ENCODE measurements around the gene REN. TPM values are rescaled to one million over a fixed set of nuclear protein-coding genes. Genes with fewer than 3 reads are reported as not detected.

Gene REN
- total and polyA plus RNA-seq, 2 experiments from 2014 or later, result not detected

DNA sequence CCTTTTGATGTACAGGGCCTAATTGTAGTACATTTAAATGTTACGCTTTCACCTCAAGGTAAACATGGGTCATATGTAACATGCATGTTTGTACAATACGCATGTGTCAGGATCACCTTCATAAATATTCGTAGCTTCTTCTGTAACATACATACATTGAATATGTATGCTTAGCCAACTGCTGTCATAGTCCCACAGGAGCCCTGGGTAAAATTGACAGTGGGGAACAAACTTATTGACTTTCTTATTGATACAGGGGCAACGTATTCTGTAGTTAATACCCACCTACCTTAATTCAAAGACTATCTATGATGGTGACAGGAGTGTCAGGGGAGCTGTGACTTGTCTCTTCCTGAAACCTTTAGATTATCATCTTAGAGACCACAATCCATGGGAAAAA is 3.7 kb upstream of the REN start:
- Histone ChIP-seq H3K27me3 (replicated peaks; ENCODE audit: insufficient read depth) (no peaks in the 10 kb centered on the region), H3K9ac (no peak overlapping the region), H3K36me3 (ENCODE audit: low read depth) (no peaks in the 10 kb centered on the region), H3K4me1 (ENCODE audit: insufficient read depth) (peaks cover 16% of the 10 kb centered on the region), H3K4me2 (ENCODE audit: unreplicated experiment) (no peak overlapping the region), H4K20me1 (ENCODE audit: insufficient read depth) (no peaks in the 10 kb centered on the region), H2AFZ (no peak overlapping the region), H3K9me2 (ENCODE audit: insufficient read depth) (no peaks in the 10 kb centered on the region), H3K79me2 (ENCODE audit: insufficient read depth) (no peaks in the 10 kb centered on the region), H3K9me3 (ENCODE audit: low read depth) (no peaks in the 10 kb centered on the region), H3K4me3 (no peak overlapping the region), H3K27ac (no peak overlapping the region), H3F3A (ENCODE audit: insufficient read depth) (peaks cover 12% of the 10 kb centered on the region; the same call in 1 of the 2 replicates)
- TF ChIP-seq EZH2 (IDR thresholded peaks at IDR 0.05; ENCODE audit: insufficient read depth, poor library complexity, severe bottlenecking) (no peak), EZH2phosphoT487 (IDR thresholded peaks at IDR 0.05; ENCODE audit: insufficient read depth, low read depth) (no peak)
- DNase-seq, result no peak
- in situ Hi-C loops (cut with MboI), result loop anchor here (5.0 kb wide), 1 partner anchor 192 kb away; no protein-coding TSS in a partner anchor
- 72 to 78% methylated on average over 4 of the region's 4 CpGs for WGBS, 2 experiments (ENCODE audit: low coverage in 1 of 2, low lambda C conversion rate in 2 of 2, missing lambda C conversion rate in 2 of 2)

DNA sequence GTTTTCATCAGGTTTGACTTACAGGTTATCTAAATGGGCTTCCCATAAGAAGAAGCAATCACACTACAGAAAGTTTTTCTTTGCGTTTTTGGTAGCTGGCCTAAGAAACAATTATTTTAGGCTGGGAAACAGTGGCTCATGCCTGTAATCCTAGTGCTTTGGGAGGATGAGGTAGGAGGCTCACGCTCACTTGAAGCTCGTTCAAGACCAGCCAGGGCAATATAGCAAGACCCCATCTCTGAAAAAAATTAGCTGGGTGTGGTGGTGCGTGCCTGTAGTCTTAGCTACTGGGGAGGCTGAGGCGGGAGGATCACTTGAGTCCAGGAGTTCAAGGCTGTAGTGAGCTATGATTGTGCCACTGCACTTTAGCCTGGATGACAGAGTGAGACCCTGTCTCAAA is 1.6 kb upstream of the REN start:
- DNase-seq, result no peak
- Histone ChIP-seq H3K36me3 (ENCODE audit: low read depth) (no peaks in the 10 kb centered on the region), H3K9me2 (ENCODE audit: insufficient read depth) (no peaks in the 10 kb centered on the region), H3K79me2 (ENCODE audit: insufficient read depth) (no peaks in the 10 kb centered on the region), H3K27me3 (replicated peaks; ENCODE audit: insufficient read depth) (no peaks in the 10 kb centered on the region), H3K4me1 (ENCODE audit: insufficient read depth) (peaks cover 15% of the 10 kb centered on the region), H3K27ac (no peak overlapping the region), H3F3A (ENCODE audit: insufficient read depth) (peaks cover 12% of the 10 kb centered on the region; the same call in 1 of the 2 replicates), H2AFZ (no peak overlapping the region), H3K4me3 (no peak overlapping the region), H3K9me3 (ENCODE audit: low read depth) (no peaks in the 10 kb centered on the region), H3K9ac (no peak overlapping the region), H3K4me2 (ENCODE audit: unreplicated experiment) (no peak overlapping the region), H4K20me1 (ENCODE audit: insufficient read depth) (no peaks in the 10 kb centered on the region)
- WGBS, 2 experiments (ENCODE audit: low coverage in 1 of 2, low lambda C conversion rate in 2 of 2, missing lambda C conversion rate in 2 of 2), result 59 to 63% methylated on average over 5 of the region's 5 CpGs
- TF ChIP-seq EZH2phosphoT487 (IDR thresholded peaks at IDR 0.05; ENCODE audit: insufficient read depth, low read depth) (no peak), EZH2 (IDR thresholded peaks at IDR 0.05; ENCODE audit: insufficient read depth, poor library complexity, severe bottlenecking) (no peak)
- in situ Hi-C loops (cut with MboI), result loop anchor here (5.0 kb wide), 1 partner anchor 195 kb away; no protein-coding TSS in a partner anchor

- H2AFZ ChIP-seq, result no peak overlapping the region
- WGBS, 2 experiments (ENCODE audit: low coverage in 1 of 2, low lambda C conversion rate in 2 of 2, missing lambda C conversion rate in 2 of 2), result 15 to 16% methylated on average over 7 of the region's 7 CpGs
- in situ Hi-C loops (cut with MboI), result no loop called here
Observed at GRCh38 chr1:204162494-204163074, 3.6 kb downstream of the REN start.

DNA sequence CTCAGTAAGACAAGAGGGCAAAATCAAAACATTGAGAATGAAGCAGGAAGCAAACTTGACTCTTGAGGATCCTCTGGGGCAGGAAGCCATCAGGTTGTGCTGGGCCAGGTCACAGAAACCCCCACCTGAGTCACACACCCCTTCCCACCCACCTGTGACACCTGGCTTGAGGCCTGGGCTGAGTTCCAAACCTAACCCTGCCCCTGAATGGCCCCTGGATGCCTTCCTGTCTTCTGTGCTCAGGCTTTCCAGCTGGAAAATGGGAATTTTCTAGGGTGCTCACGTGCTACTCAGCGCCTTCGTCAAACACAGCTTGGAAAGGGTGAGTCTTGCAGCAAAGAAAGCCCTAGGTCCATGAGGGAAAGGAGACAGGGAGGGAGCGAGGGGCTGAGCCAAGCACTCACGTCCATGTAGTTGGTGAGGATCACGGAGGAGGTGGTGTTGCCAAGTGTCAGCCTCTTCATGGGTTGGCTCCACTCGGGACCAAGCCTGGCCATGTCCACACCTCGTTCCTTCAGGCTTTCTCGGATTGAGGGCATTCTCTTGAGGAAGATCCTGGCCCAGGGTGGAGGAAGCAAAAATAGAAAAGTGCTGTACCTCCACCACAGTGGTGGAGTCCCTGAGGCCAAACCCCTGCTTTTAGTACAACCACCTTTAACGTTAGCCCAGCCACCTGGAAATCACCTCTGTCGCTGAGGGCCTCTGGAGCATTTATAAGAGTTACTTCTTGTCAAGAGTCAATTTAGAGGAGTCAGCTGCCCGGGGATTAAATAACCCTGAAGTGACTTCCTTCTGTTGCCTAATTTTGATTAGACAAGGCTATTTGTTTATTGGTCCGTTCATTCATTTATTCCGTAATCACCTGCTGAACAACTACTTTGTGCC is 4.3 kb downstream of the REN start:
- DNase-seq, result no peak
- no peaks in the 10 kb centered on the region for H3K27me3 ChIP-seq (replicated peaks; ENCODE audit: insufficient read depth)
- H3F3A ChIP-seq (ENCODE audit: insufficient read depth), result no peaks in the 10 kb centered on the region
- no peaks in the 10 kb centered on the region for H3K9me2 ChIP-seq (ENCODE audit: insufficient read depth)
- in situ Hi-C loops (cut with MboI), result no loop called here
- H3K36me3 ChIP-seq (ENCODE audit: low read depth), result no peaks in the 10 kb centered on the region
- no peaks in the 10 kb centered on the region for H3K79me2 ChIP-seq (ENCODE audit: insufficient read depth)
- no peak overlapping the region for H2AFZ ChIP-seq
- no peak overlapping the region for H3K4me2 ChIP-seq (ENCODE audit: unreplicated experiment)
- H4K20me1 ChIP-seq (ENCODE audit: insufficient read depth), result no peaks in the 10 kb centered on the region
- no peak overlapping the region for H3K27ac ChIP-seq
- TF ChIP-seq EZH2phosphoT487 (IDR thresholded peaks at IDR 0.05; ENCODE audit: insufficient read depth, low read depth), result no peak
- TF ChIP-seq EZH2 (IDR thresholded peaks at IDR 0.05; ENCODE audit: insufficient read depth, poor library complexity, severe bottlenecking), result no peak
- 36 to 38% methylated on average over 14 of the region's 14 CpGs for WGBS, 2 experiments (ENCODE audit: low coverage in 1 of 2, low lambda C conversion rate in 2 of 2, missing lambda C conversion rate in 2 of 2)
- H3K9me3 ChIP-seq (ENCODE audit: low read depth), result no peaks in the 10 kb centered on the region
- H3K9ac ChIP-seq, result no peak overlapping the region
- H3K4me1 ChIP-seq (ENCODE audit: insufficient read depth), result no peaks in the 10 kb centered on the region
- no peak overlapping the region for H3K4me3 ChIP-seq

More at GRCh38 chr1:204162494-204163074, 3.6 kb downstream of the REN start:
- no peaks in the 10 kb centered on the region for H3K36me3 ChIP-seq (ENCODE audit: low read depth)
- H3K9me2 ChIP-seq (ENCODE audit: insufficient read depth), result no peaks in the 10 kb centered on the region
- no peak overlapping the region for H3K9ac ChIP-seq
- no peaks in the 10 kb centered on the region for H3K27me3 ChIP-seq (replicated peaks; ENCODE audit: insufficient read depth)
- no peaks in the 10 kb centered on the region for H3F3A ChIP-seq (ENCODE audit: insufficient read depth)
- DNase-seq, result peak; percentile 67
- no peaks in the 10 kb centered on the region for H3K79me2 ChIP-seq (ENCODE audit: insufficient read depth)
- H3K4me2 ChIP-seq (ENCODE audit: unreplicated experiment), result no peak overlapping the region
- no peaks in the 10 kb centered on the region for H3K4me1 ChIP-seq (ENCODE audit: insufficient read depth)
- H4K20me1 ChIP-seq (ENCODE audit: insufficient read depth), result no peaks in the 10 kb centered on the region
- H3K4me3 ChIP-seq, result no peak overlapping the region
- no peak overlapping the region for H3K27ac ChIP-seq
- no peak for TF ChIP-seq EZH2phosphoT487 (IDR thresholded peaks at IDR 0.05; ENCODE audit: insufficient read depth, low read depth)
- TF ChIP-seq EZH2 (IDR thresholded peaks at IDR 0.05; ENCODE audit: insufficient read depth, poor library complexity, severe bottlenecking), result no peak
- H3K9me3 ChIP-seq (ENCODE audit: low read depth), result no peaks in the 10 kb centered on the region

Data from GM23248 (cell line).